NCI-H2227 (cell line): ENCODE data around the gene POLA1.
"Not testable (repeated sequence)": the region's sequence is repeated elsewhere in the genome, so short reads cannot be mapped to it uniquely, and the experiment has no call there.

Source experiments
- DNase-seq: peaks from one replicate; lab custom pipeline; 2025; ENCODE audit not compliant: unreplicated experiment; lab: John Stamatoyannopoulos, UW

Gene POLA1

GRCh38 chrX:24693453-24694202, at the start of gene POLA1:
Gene POLA1, plus strand, starts transcription at chrX:24693918. Its CDS starts 44 bp downstream, at chrX:24693962.
- DNase-seq, result peak; percentile 99

- no peak for DNase-seq
These were observed 47.7 kb upstream of the POLA1 start for GRCh38 chrX:24646006-24646405.

- peak; percentile 60 for DNase-seq
These were observed 47.0 kb upstream of the POLA1 start for GRCh38 chrX:24646745-24647182.

- DNase-seq, result peak; percentile 89
These were observed 46.3 kb upstream of the POLA1 start, which contains the start of gene PCYT1B for GRCh38 chrX:24647257-24648058. Gene PCYT1B, minus strand, starts transcription at chrX:24647347. Its CDS starts 242 bp downstream, at chrX:24647105.

GRCh38 chrX:24648495-24648894, 45.2 kb upstream of the POLA1 start:
- no peak for DNase-seq

GRCh38 chrX:24651783-24652182, 41.9 kb upstream of the POLA1 start:
- no peak for DNase-seq

- DNase-seq, result not testable (repeated sequence)
These were observed 38.0 kb upstream of the POLA1 start for GRCh38 chrX:24655679-24656078.

GRCh38 chrX:24657671-24658386, 35.9 kb upstream of the POLA1 start:
- no peak for DNase-seq

GRCh38 chrX:24658421-24658820, 35.3 kb upstream of the POLA1 start:
- DNase-seq, result no peak

GRCh38 chrX:24659106-24659505, 34.6 kb upstream of the POLA1 start:
- no peak for DNase-seq

- DNase-seq, result no peak
These were observed 34.1 kb upstream of the POLA1 start for GRCh38 chrX:24659646-24660045.

- DNase-seq, result no peak
These were observed 32.4 kb upstream of the POLA1 start for GRCh38 chrX:24661292-24661691.

- DNase-seq, result no peak
These were observed 31.4 kb upstream of the POLA1 start for GRCh38 chrX:24662352-24662751.

GRCh38 chrX:24668111-24668510, 25.6 kb upstream of the POLA1 start:
- DNase-seq, result no peak

- no peak for DNase-seq
These were observed 21.0 kb upstream of the POLA1 start for GRCh38 chrX:24672701-24673190.

- no peak for DNase-seq
These were observed 20.3 kb upstream of the POLA1 start for GRCh38 chrX:24673424-24673823.

GRCh38 chrX:24676403-24677024, 17.2 kb upstream of the POLA1 start:
- DNase-seq, result peak; percentile 24

- DNase-seq, result no peak
These were observed 10.8 kb upstream of the POLA1 start for GRCh38 chrX:24682739-24683432.

GRCh38 chrX:24684048-24684447, 9.7 kb upstream of the POLA1 start:
- no peak for DNase-seq

GRCh38 chrX:24692305-24692704, 1.4 kb upstream of the POLA1 start:
- no peak for DNase-seq
